ENCODE data around the gene OTUD7B. TPM values are rescaled to one million over a fixed set of nuclear protein-coding genes. Genes with fewer than 3 reads are reported as not detected.

The OTUD7B gene
- total and polyA plus RNA-seq, 3 experiments from 2014 or later: 1.9 to 41.0 (median 39.7) TPM

GRCh38 chr1:150034336-150034735 lies 23.8 kb upstream of the OTUD7B start:
- CTCF ChIA-PET: no interaction called here
- no peak for DNase-seq
- Mint-ChIP-seq H3K4me1 (no peaks in the 10 kb centered on the region), H3K27me3 (peaks cover 3 to 4% of the 10 kb centered on the region in 2 donors), H3K27ac (no peak overlapping the region), H3K9me3 (no peaks in the 10 kb centered on the region), H3K36me3 (no peaks in the 10 kb centered on the region), H3K4me3 (no peak overlapping the region)
- H3K36me3 ChIP-seq (ENCODE audit: insufficient read depth, low read length): no peaks in the 10 kb centered on the region
- no peak overlapping the region for H3K27ac ChIP-seq (ENCODE audit: low read depth, low read length)
- no peak overlapping the region for H3K4me3 ChIP-seq (ENCODE audit: low read length)
- no peaks in the 10 kb centered on the region for H3K27me3 ChIP-seq (ENCODE audit: insufficient read depth, low read length, poor library complexity, severe bottlenecking)
- H3K4me1 ChIP-seq (ENCODE audit: insufficient read depth, low read length): no peaks in the 10 kb centered on the region
- POLR2A ChIA-PET: no interaction called here
- H3K9me3 ChIP-seq (ENCODE audit: low read length): no peaks in the 10 kb centered on the region

GRCh38 chr1:150028322-150028721 lies 17.8 kb upstream of the OTUD7B start:
- Histone ChIP-seq H3K4me3 (ENCODE audit: low read length) (no peak overlapping the region), H3K36me3 (ENCODE audit: insufficient read depth, low read length) (no peaks in the 10 kb centered on the region), H3K4me1 (ENCODE audit: insufficient read depth, low read length) (no peaks in the 10 kb centered on the region), H3K9me3 (ENCODE audit: low read length) (no peaks in the 10 kb centered on the region), H3K27me3 (ENCODE audit: insufficient read depth, low read length, poor library complexity, severe bottlenecking) (no peaks in the 10 kb centered on the region), H3K27ac (ENCODE audit: low read depth, low read length) (no peak overlapping the region)
- peaks cover 6 to 14% of the 10 kb centered on the region in 2 donors for H3K27me3 Mint-ChIP-seq
- no peak overlapping the region for H3K27ac Mint-ChIP-seq
- ChIA-PET POLR2A (no interaction called here), CTCF (no interaction called here)
- H3K4me1 Mint-ChIP-seq: no peaks in the 10 kb centered on the region
- H3K4me3 Mint-ChIP-seq: no peak overlapping the region
- DNase-seq: no peak
- no peaks in the 10 kb centered on the region for H3K36me3 Mint-ChIP-seq
- no peaks in the 10 kb centered on the region for H3K9me3 Mint-ChIP-seq

- Histone ChIP-seq H3K27ac (ENCODE audit: low read depth, low read length) (no peak overlapping the region), H3K4me1 (ENCODE audit: insufficient read depth, low read length) (no peaks in the 10 kb centered on the region), H3K36me3 (ENCODE audit: insufficient read depth, low read length) (no peaks in the 10 kb centered on the region), H3K4me3 (ENCODE audit: low read length) (no peak overlapping the region), H3K9me3 (ENCODE audit: low read length) (no peaks in the 10 kb centered on the region), H3K27me3 (ENCODE audit: insufficient read depth, low read length, poor library complexity, severe bottlenecking) (no peaks in the 10 kb centered on the region)
- ChIA-PET CTCF (no interaction called here), POLR2A (no interaction called here)
- H3K4me3 Mint-ChIP-seq: no peak overlapping the region
- peaks cover 4 to 23% of the 10 kb centered on the region in 2 donors for H3K27me3 Mint-ChIP-seq
- no peaks in the 10 kb centered on the region for H3K36me3 Mint-ChIP-seq
- no peak overlapping the region for H3K27ac Mint-ChIP-seq
- no peaks in the 10 kb centered on the region for H3K4me1 Mint-ChIP-seq
- DNase-seq: no peak
- no peaks in the 10 kb centered on the region for H3K9me3 Mint-ChIP-seq
Observed at GRCh38 chr1:150024156-150024555, 13.6 kb upstream of the OTUD7B start.

GRCh38 chr1:150022357-150022756 lies 11.8 kb upstream of the OTUD7B start:
- Histone ChIP-seq H3K4me1 (ENCODE audit: insufficient read depth, low read length) (no peaks in the 10 kb centered on the region), H3K27me3 (ENCODE audit: insufficient read depth, low read length, poor library complexity, severe bottlenecking) (no peaks in the 10 kb centered on the region), H3K4me3 (ENCODE audit: low read length) (no peak overlapping the region), H3K9me3 (ENCODE audit: low read length) (no peaks in the 10 kb centered on the region), H3K36me3 (ENCODE audit: insufficient read depth, low read length) (no peaks in the 10 kb centered on the region), H3K27ac (ENCODE audit: low read depth, low read length) (no peak overlapping the region)
- POLR2A ChIA-PET: no interaction called here
- no peaks in the 10 kb centered on the region for H3K4me1 Mint-ChIP-seq
- H3K9me3 Mint-ChIP-seq: no peaks in the 10 kb centered on the region
- no peak for DNase-seq
- H3K4me3 Mint-ChIP-seq: no peak overlapping the region
- no peaks in the 10 kb centered on the region for H3K36me3 Mint-ChIP-seq
- H3K27ac Mint-ChIP-seq: no peak overlapping the region
- peaks cover 4 to 23% of the 10 kb centered on the region in 2 donors for H3K27me3 Mint-ChIP-seq
- CTCF ChIA-PET: no interaction called here

GRCh38 chr1:150021191-150021694 lies 10.7 kb upstream of the OTUD7B start:
- Mint-ChIP-seq H3K9me3 (no peaks in the 10 kb centered on the region), H3K27ac (peak overlapping the region in 1 of 8 donors; percentile 29), H3K4me3 (no peak overlapping the region), H3K27me3 (peaks cover 4 to 23% of the 10 kb centered on the region in 2 donors), H3K4me1 (no peaks in the 10 kb centered on the region), H3K36me3 (no peaks in the 10 kb centered on the region)
- ChIA-PET CTCF (no interaction called here), POLR2A (no interaction called here)
- H3K36me3 ChIP-seq (ENCODE audit: insufficient read depth, low read length): no peaks in the 10 kb centered on the region
- H3K4me1 ChIP-seq (ENCODE audit: insufficient read depth, low read length): no peaks in the 10 kb centered on the region
- DNase-seq: no peak
- no peak overlapping the region for H3K27ac ChIP-seq (ENCODE audit: low read depth, low read length)
- no peaks in the 10 kb centered on the region for H3K9me3 ChIP-seq (ENCODE audit: low read length)
- no peak overlapping the region for H3K4me3 ChIP-seq (ENCODE audit: low read length)
- no peaks in the 10 kb centered on the region for H3K27me3 ChIP-seq (ENCODE audit: insufficient read depth, low read length, poor library complexity, severe bottlenecking)

- Histone ChIP-seq H3K27ac (ENCODE audit: low read depth, low read length) (no peak overlapping the region), H3K36me3 (ENCODE audit: insufficient read depth, low read length) (no peaks in the 10 kb centered on the region), H3K4me1 (ENCODE audit: insufficient read depth, low read length) (no peaks in the 10 kb centered on the region), H3K9me3 (ENCODE audit: low read length) (no peaks in the 10 kb centered on the region), H3K27me3 (ENCODE audit: insufficient read depth, low read length, poor library complexity, severe bottlenecking) (no peaks in the 10 kb centered on the region), H3K4me3 (ENCODE audit: low read length) (no peak overlapping the region)
- CTCF ChIA-PET: no interaction called here
- no peaks in the 10 kb centered on the region for H3K4me1 Mint-ChIP-seq
- H3K36me3 Mint-ChIP-seq: no peaks in the 10 kb centered on the region
- no peak for DNase-seq
- peaks cover 4 to 23% of the 10 kb centered on the region in 2 donors for H3K27me3 Mint-ChIP-seq
- no peaks in the 10 kb centered on the region for H3K9me3 Mint-ChIP-seq
- H3K27ac Mint-ChIP-seq: peak overlapping the region in 1 of 8 donors; percentile 17
- POLR2A ChIA-PET: no interaction called here
- H3K4me3 Mint-ChIP-seq: no peak overlapping the region
Observed at GRCh38 chr1:150020711-150021110, 10.2 kb upstream of the OTUD7B start.

GRCh38 chr1:150018165-150018564 lies 7.6 kb upstream of the OTUD7B start:
- Mint-ChIP-seq H3K4me1 (no peaks in the 10 kb centered on the region), H3K27me3 (peaks cover 0 to 12% of the 10 kb centered on the region in 2 donors), H3K9me3 (no peaks in the 10 kb centered on the region), H3K4me3 (no peak overlapping the region), H3K36me3 (no peaks in the 10 kb centered on the region), H3K27ac (no peak overlapping the region)
- H3K4me3 ChIP-seq (ENCODE audit: low read length): no peak overlapping the region
- POLR2A ChIA-PET: no interaction called here
- no peaks in the 10 kb centered on the region for H3K4me1 ChIP-seq (ENCODE audit: insufficient read depth, low read length)
- H3K9me3 ChIP-seq (ENCODE audit: low read length): no peaks in the 10 kb centered on the region
- no peaks in the 10 kb centered on the region for H3K27me3 ChIP-seq (ENCODE audit: insufficient read depth, low read length, poor library complexity, severe bottlenecking)
- no peak overlapping the region for H3K27ac ChIP-seq (ENCODE audit: low read depth, low read length)
- DNase-seq: no peak
- CTCF ChIA-PET: no interaction called here
- no peaks in the 10 kb centered on the region for H3K36me3 ChIP-seq (ENCODE audit: insufficient read depth, low read length)

GRCh38 chr1:150017206-150017750 lies 6.8 kb upstream of the OTUD7B start:
- H3K4me1 Mint-ChIP-seq: no peaks in the 10 kb centered on the region
- H3K27ac ChIP-seq (ENCODE audit: low read depth, low read length): no peak overlapping the region
- no peaks in the 10 kb centered on the region for H3K9me3 ChIP-seq (ENCODE audit: low read length)
- no peak overlapping the region for H3K27ac Mint-ChIP-seq
- ChIA-PET CTCF (no interaction called here), POLR2A (interaction anchor here (0.6 kb wide), 1 partner anchor 32 kb away, joined by 6 read pairs; no protein-coding TSS in a partner anchor)
- peaks cover 0 to 4% of the 10 kb centered on the region in 2 donors for H3K27me3 Mint-ChIP-seq
- H3K36me3 ChIP-seq (ENCODE audit: insufficient read depth, low read length): no peaks in the 10 kb centered on the region
- DNase-seq: no peak
- H3K36me3 Mint-ChIP-seq: no peaks in the 10 kb centered on the region
- no peak overlapping the region for H3K4me3 ChIP-seq (ENCODE audit: low read length)
- H3K9me3 Mint-ChIP-seq: no peaks in the 10 kb centered on the region
- H3K4me3 Mint-ChIP-seq: no peak overlapping the region
- H3K4me1 ChIP-seq (ENCODE audit: insufficient read depth, low read length): no peaks in the 10 kb centered on the region
- H3K27me3 ChIP-seq (ENCODE audit: insufficient read depth, low read length, poor library complexity, severe bottlenecking): no peaks in the 10 kb centered on the region

All from CD8-positive, alpha-beta memory T cell (primary cell).